Body of pancreas (tissue), 4 donors: ENCODE data around the gene FHL2.

Experiments
- CTCF ChIP-seq, 7 experiments: fragments of 450-650 bp in 4 of 7; fragments of 200-600 bp in 3 of 7; sonication (generic) in 3 of 7; IDR thresholded peaks; one replicate each; pipeline ENCODE4 v1.5.1; 2016 to 2019; ENCODE audit warnings: antibody characterized with exemption in 7 of 7
- POLR2A ChIP-seq, 3 donors: fragments of 450-650 bp; IDR thresholded peaks; one replicate each; pipeline ENCODE4 v1.6.1; 2016; ENCODE audit warnings: antibody characterized with exemption in 3 of 3, mild to moderate bottlenecking in 2 of 3

GRCh38 chr2:105339414-105339813 is 59.4 kb downstream of the FHL2 start:
- TF ChIP-seq CTCF (IDR thresholded peaks at IDR 0.05), result no peak
- TF ChIP-seq POLR2A (IDR thresholded peaks at IDR 0.05), result no peak
